HepG2 (cell line): ENCODE measurements around the gene FBRSL1. TPM values are rescaled to one million over a fixed set of nuclear protein-coding genes. Genes with fewer than 3 reads are reported as not detected.
A peak's percentile ranks its signal among the peaks of the same experiment; 100 is the strongest.

Source experiments
- ATAC-seq: fragments of 200-7000 bp; cut with Tn5 transposase; 3 replicates; pipeline ENCODE4 v1.9.1; 2020; ENCODE audit warnings: mild to moderate bottlenecking, moderate library complexity
- BruUV-seq: library from RNA; stranded (reverse); fragments of 400-500 nt; replicated peaks from 2 replicates; lab custom pipeline; 2021; lab: Mats Ljungman, UMichigan
- CTCF ChIA-PET: fragments of 300-600 bp; formaldehyde crosslinking; extraction: SDS; loops from one replicate; lab custom pipeline; 2021; ENCODE audit warnings: low total read pairs, inconsistent platforms, low intra/inter-chr PET ratio; lab: Yijun Ruan, JAX
- POLR2A ChIA-PET: fragments of 350-600 bp; sonication (Branson Sonifier 250); formaldehyde crosslinking; loops from one replicate; lab custom pipeline; 2020; ENCODE audit warnings: antibody characterized with exemption, inconsistent platforms; lab: Yijun Ruan, JAX
- DNase-seq: peaks from one replicate; pipeline ENCODE4 v3.0.0-alpha.2; 2015; ENCODE audit warnings: low spot score
- FAIRE-seq: peaks from 3 replicates; lab custom pipeline; 2011; peaks lifted over from hg19 to GRCh38; lab: Jason Lieb, UNC
- H2AFZ ChIP-seq: one replicate; pipeline ENCODE4 v1.6.1; 2011; ENCODE audit warnings: low read length, inconsistent platforms
- H3K27ac ChIP-seq: fragments of 300-600 bp; 3 replicates; pipeline ENCODE4 v1.8.0; 2011; ENCODE audit warnings: mixed run types, mild to moderate bottlenecking, mixed read lengths, low read length, inconsistent platforms; ENCODE audit not compliant: insufficient read depth; ENCODE audit errors: extremely low read length
- H3K27me3 ChIP-seq, 2 experiments: fragments of 200-600 bp in 1 of 2; 2 replicates in 1 of 2; 3 replicates in 1 of 2; pipeline versions ENCODE4 v1.6.0 to v1.8.0; 2011; ENCODE audit warnings: low read length in 2 of 2, mild to moderate bottlenecking in 2 of 2, moderate library complexity in 2 of 2, inconsistent platforms in 1 of 2; ENCODE audit not compliant: insufficient read depth in 2 of 2, control insufficient read depth in 1 of 2
- H3K36me3 ChIP-seq, 2 experiments: fragments of 200-600 bp in 1 of 2; replicated peaks in 1 of 2; 2 replicates in 1 of 2; 3 replicates in 1 of 2; pipeline versions ENCODE4 v1.5.1 to v1.8.0; 2011; ENCODE audit warnings: low read length in 2 of 2, inconsistent platforms in 1 of 2; ENCODE audit not compliant: insufficient read depth in 2 of 2, control insufficient read depth in 1 of 2
- H3K4me1 ChIP-seq: 2 replicates; pipeline ENCODE4 v1.5.1; 2012; ENCODE audit warnings: low read length, inconsistent platforms; ENCODE audit not compliant: insufficient read depth
- H3K4me2 ChIP-seq: 2 replicates; pipeline ENCODE4 v1.6.0; 2011; ENCODE audit warnings: low read depth, low read length, inconsistent platforms
- H3K4me3 ChIP-seq, 3 experiments: fragments of 200-600 bp in 1 of 3; sonication (generic), shearing (Covaris generic) in 1 of 3; replicated peaks in 1 of 3; 2 replicates each; pipeline ENCODE4 v1.5.1; 2011 to 2016; ENCODE audit warnings: low read length in 3 of 3, inconsistent platforms in 2 of 3, low read depth in 2 of 3, mild to moderate bottlenecking in 2 of 3, control low read depth in 1 of 3, mixed read lengths in 1 of 3; ENCODE audit not compliant: insufficient read depth in 1 of 3
- H3K79me2 ChIP-seq: one replicate; pipeline ENCODE4 v1.6.1; 2011; ENCODE audit warnings: low read length, inconsistent platforms; ENCODE audit not compliant: insufficient read depth
- H3K9ac ChIP-seq: 2 replicates; pipeline ENCODE4 v1.6.0; 2011; ENCODE audit warnings: mild to moderate bottlenecking, low read depth, low read length, inconsistent platforms; ENCODE audit not compliant: insufficient read depth
- H3K9me3 ChIP-seq: 2 replicates; pipeline ENCODE4 v1.5.1; 2012; ENCODE audit warnings: mild to moderate bottlenecking, low read length
- H4K20me1 ChIP-seq: 2 replicates; pipeline ENCODE4 v1.6.0; 2011; ENCODE audit warnings: inconsistent platforms, mild to moderate bottlenecking, low read length, moderate library complexity; ENCODE audit not compliant: insufficient read depth
- EZH2 ChIP-seq: conservative IDR thresholded peaks from 2 replicates; pipeline ENCODE4 v1.6.1; 2012; ENCODE audit warnings: mild to moderate bottlenecking, low read depth, low read length, moderate library complexity
- REST ChIP-seq, 2 experiments: IDR thresholded peaks; 2 replicates each; pipeline ENCODE4 v1.6.1; 2011 to 2012; ENCODE audit warnings: low read length in 2 of 2, borderline replicate concordance in 1 of 2, low read depth in 1 of 2, mild to moderate bottlenecking in 1 of 2, moderate library complexity in 1 of 2
- ZSCAN9 ChIP-seq: IDR thresholded peaks from 2 replicates; pipeline ENCODE4 v1.6.1; 2016; ENCODE audit warnings: borderline replicate concordance
- WGBS: methylation state at CpG from one replicate; pipeline ENCODE4 v1.1.6; 2017; ENCODE audit warnings: low lambda C conversion rate; 5-methylcytosine and 5-hydroxymethylcytosine counted together
- in situ Hi-C: cut with HindIII; loops from 2 replicates; pipeline ENCODE4 v1.10.0; 2017; ENCODE audit warnings: low pct_unique_long_range_greater_than_20kb; ENCODE audit not compliant: extremely low pct_ligation_motif_present
- intact Hi-C: fragments of 100-400 bp; cut with micrococcal nuclease; formaldehyde crosslinking; loops from one replicate; pipeline ENCODE4 v1.10.0; 2022; ENCODE audit not compliant: unreplicated experiment
- polyA plus RNA-seq, 8 experiments: library from polyadenylated mRNA; depleted of rRNA in 3 of 8; stranded (reverse) in 7 of 8; unstranded in 1 of 8; fragments of >200 nt; fragmentation: Illumina TruSeq in 4 of 8; extraction: Trizol in 4 of 8; gene quantifications; 2 replicates each; pipeline versions ENCODE4 v1.2.1 to v1.2.3, GENCODE V29; 2011 to 2016; ENCODE audit warnings: low read depth in 4 of 8, missing spikeins in 1 of 8, mixed read lengths in 1 of 8; ENCODE audit not compliant: insufficient read depth in 1 of 8
- total RNA-seq, 5 experiments: library from RNA; depleted of rRNA; stranded (reverse); fragments of >200 nt; fragmentation: Illumina TruSeq; extraction: Trizol; gene quantifications; 2 replicates each; pipeline ENCODE4 v1.2.3, GENCODE V29; 2016; ENCODE audit warnings: low read depth in 1 of 5
- TF ChIP-seq, protein P1 (sequence below): sonication (generic); formaldehyde crosslinking; IDR thresholded peaks from 2 replicates; pipeline ENCODE4 v1.5.1; 2020; ENCODE audit warnings: mild to moderate bottlenecking, missing genetic modification reagents, moderate library complexity

Gene FBRSL1
- total and polyA plus RNA-seq, 2 of the 13 experiments (the other 11 are each of a cell fraction or from before 2014, with no cell fraction given), result 3.6 to 7.9 TPM

DNA sequence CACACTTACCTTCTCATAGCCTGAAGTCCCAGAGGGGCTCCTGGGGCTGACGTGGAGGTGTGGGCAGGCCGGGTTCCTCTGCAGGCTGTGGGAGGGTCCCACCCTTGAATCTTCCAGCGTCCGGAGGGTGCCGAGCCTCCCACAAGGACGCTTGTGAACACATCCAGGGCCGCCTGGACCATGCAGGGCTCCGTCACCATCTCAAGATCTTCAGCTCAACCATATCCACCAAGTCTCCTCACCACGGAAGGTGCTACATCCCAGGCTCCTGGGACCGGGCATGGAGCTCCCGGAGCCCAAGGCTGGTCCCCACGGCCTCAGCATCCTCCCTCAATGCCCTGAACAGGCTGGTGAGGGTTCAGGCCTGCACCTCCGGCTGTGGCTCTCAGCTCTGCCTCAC is 10.7 kb upstream of the FBRSL1 start:
- in situ Hi-C loops (no loop called here), intact Hi-C loops (loop anchor here (10.0 kb wide), 1 partner anchor 54 kb away; no protein-coding TSS in a partner anchor)
- no peaks in the 10 kb centered on the region for H4K20me1 ChIP-seq
- no peak for DNase-seq
- CTCF ChIA-PET, result interaction anchor here (2.1 kb wide), 1 partner anchor 45 kb away, joined by 7 read pairs; no protein-coding TSS in a partner anchor
- no peak overlapping the region for H2AFZ ChIP-seq
- POLR2A ChIA-PET, result no interaction called here
- no peaks in the 10 kb centered on the region; the same call in 1 of the 2 replicates for H3K4me1 ChIP-seq
- no peak for FAIRE-seq
- no peaks in the 10 kb centered on the region for H3K36me3 ChIP-seq
- H3K9me3 ChIP-seq, result no peaks in the 10 kb centered on the region
- BruUV-seq, result no TSS peak
- peaks cover 18 to 80% of the 10 kb centered on the region in 2 experiments for H3K27me3 ChIP-seq
- no peak for TF ChIP-seq ZSCAN9 (CRISPR knock-in tag)
- TF ChIP-seq EZH2, result 0 out of 2 replicates have a peak, but pooled peaks have one; percentile 40
- TF ChIP-seq, protein P1, sequence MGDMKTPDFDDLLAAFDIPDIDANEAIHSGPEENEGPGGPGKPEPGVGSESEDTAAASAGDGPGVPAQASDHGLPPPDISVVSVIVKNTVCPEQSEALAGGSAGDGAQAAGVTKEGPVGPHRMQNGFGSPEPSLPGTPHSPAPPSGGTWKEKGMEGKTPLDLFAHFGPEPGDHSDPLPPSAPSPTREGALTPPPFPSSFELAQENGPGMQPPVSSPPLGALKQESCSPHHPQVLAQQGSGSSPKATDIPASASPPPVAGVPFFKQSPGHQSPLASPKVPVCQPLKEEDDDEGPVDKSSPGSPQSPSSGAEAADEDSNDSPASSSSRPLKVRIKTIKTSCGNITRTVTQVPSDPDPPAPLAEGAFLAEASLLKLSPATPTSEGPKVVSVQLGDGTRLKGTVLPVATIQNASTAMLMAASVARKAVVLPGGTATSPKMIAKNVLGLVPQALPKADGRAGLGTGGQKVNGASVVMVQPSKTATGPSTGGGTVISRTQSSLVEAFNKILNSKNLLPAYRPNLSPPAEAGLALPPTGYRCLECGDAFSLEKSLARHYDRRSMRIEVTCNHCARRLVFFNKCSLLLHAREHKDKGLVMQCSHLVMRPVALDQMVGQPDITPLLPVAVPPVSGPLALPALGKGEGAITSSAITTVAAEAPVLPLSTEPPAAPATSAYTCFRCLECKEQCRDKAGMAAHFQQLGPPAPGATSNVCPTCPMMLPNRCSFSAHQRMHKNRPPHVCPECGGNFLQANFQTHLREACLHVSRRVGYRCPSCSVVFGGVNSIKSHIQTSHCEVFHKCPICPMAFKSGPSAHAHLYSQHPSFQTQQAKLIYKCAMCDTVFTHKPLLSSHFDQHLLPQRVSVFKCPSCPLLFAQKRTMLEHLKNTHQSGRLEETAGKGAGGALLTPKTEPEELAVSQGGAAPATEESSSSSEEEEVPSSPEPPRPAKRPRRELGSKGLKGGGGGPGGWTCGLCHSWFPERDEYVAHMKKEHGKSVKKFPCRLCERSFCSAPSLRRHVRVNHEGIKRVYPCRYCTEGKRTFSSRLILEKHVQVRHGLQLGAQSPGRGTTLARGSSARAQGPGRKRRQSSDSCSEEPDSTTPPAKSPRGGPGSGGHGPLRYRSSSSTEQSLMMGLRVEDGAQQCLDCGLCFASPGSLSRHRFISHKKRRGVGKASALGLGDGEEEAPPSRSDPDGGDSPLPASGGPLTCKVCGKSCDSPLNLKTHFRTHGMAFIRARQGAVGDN (CRISPR knock-in tag), result no peak; the same call in 1 of the 2 replicates
- no peak for TF ChIP-seq REST (IDR thresholded peaks at IDR 0.05; ENCODE audit: borderline replicate concordance in 1 of 2, low read depth in 1 of 2, low read length in 2 of 2)
- no peaks in the 10 kb centered on the region for H3K79me2 ChIP-seq
- no peak; the same call in 2 of the 3 replicates for ATAC-seq
- H3K4me2 ChIP-seq, result no peak overlapping the region
- H3K4me3 ChIP-seq, result no peak overlapping the region
- H3K9ac ChIP-seq, result no peak overlapping the region
- H3K27ac ChIP-seq, result no peak overlapping the region
- WGBS, result no CpG with 5 or more reads among the region's 13 CpGs
